ENCODE results near the gene LRP1.
"Not testable (repeated sequence)": the region's sequence is repeated elsewhere in the genome, so short reads cannot be mapped to it uniquely, and the experiment has no call there.

Gene LRP1

DNA sequence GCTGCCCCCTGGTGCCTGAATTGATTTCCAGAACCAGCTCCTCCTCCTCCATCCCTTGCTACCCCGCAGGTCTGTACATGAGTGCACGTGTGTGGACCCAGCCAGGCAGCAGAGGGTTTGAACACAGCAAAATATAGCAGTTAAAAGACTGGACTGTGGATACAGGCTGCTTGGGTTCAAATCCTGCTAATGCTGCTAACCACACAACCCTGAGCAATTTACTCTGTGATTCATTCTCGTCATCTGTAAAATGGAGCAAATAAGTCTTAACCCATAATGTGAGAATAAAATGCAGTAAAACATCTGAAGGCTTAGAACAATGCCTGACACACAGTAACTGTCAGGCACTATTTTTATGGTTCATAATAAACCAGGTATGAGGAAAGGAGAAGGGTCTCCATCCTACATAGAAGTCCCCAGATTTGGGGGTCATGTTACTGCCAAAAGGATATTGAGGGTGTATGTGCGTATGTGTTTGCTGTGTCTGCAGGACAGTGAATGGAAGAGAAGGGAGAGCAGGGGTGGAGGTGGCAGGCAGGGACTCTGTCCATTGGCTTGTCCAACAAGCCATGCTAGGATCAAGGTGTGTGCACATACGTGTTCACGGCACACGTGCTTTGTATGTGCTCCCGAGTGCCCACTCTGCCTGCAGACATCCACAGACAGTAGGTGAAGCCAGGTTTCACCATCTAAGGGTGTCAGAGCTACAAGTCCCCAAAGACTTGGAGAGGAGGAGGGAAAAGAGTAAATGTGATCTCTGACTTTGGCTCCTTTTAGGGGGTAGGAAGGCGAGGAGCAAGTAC is 15.6 kb upstream of the LRP1 start:
- no peak for FAIRE-seq
- peak; percentile 67 for DNase-seq (ENCODE audit: insufficient read length, low spot score)
- TF ChIP-seq POLR2A (IDR thresholded peaks at IDR 0.05; ENCODE audit: low read depth, low read length) = no peak

DNA sequence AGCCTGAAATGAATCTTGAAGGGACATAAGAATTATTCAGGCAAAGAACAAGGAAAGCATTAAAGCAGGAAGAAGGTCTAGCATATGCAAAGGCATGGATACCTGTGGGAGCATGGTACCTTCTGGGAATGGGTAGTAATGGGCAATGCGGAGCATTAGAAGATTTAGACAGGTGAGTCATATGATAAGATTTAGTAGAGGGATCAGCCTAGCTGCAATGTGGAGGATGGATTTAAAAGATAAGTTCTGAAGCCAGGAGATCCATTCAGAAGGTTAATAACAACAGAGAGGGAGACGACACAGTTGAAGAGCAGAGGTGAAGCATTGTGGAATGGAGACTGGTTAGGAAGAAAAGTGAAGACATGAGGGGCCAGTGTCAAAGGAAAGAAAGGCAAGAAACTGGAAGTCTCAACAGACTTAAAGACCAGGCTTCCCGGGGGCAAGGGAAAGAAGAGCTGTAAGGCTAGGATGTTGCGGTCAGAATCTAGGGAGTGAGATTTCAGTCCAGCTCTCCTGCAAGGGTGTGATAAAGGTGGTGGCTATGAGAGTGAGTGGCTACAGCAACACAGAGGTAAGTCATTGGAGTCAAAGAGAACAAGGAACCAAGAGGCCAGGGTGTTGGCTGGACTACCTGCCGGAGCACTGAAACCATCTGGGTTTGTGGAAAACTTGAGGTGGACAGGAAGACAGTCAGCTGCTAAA is 11.6 kb upstream of the LRP1 start:
- no peak for TF ChIP-seq POLR2A (IDR thresholded peaks at IDR 0.05; ENCODE audit: low read depth, low read length)
- no peak for FAIRE-seq
- no peak for DNase-seq (ENCODE audit: insufficient read length, low spot score)

DNA sequence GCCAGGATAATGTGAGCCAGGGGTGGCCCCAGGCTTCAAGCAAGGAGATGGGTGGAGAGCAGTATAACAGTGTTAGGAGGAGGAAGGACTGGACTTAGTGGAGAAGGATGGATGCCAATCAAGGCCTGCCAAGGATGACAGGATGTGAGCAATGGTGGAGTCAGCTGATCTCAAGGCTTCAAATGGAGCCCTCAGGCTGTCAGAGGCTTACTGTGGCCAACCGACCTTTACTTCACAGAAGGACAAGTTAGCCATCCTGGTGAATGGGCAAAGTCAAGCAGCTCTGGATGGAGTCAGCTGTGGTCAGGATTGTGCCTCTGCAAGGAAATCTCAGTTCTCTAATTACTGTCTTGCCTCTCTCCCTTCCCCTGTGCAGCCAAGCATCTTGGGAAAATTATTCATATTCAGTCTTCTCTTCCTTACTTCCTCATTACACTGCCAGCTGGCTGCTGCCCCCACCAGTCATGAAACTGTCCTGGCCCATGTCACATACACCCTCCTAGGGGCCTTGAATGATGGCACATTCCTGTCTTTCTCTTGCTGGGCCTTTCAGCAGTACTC is 9.5 kb upstream of the LRP1 start:
- no peak for FAIRE-seq
- DNase-seq (ENCODE audit: insufficient read length, low spot score) = no peak

DNA sequence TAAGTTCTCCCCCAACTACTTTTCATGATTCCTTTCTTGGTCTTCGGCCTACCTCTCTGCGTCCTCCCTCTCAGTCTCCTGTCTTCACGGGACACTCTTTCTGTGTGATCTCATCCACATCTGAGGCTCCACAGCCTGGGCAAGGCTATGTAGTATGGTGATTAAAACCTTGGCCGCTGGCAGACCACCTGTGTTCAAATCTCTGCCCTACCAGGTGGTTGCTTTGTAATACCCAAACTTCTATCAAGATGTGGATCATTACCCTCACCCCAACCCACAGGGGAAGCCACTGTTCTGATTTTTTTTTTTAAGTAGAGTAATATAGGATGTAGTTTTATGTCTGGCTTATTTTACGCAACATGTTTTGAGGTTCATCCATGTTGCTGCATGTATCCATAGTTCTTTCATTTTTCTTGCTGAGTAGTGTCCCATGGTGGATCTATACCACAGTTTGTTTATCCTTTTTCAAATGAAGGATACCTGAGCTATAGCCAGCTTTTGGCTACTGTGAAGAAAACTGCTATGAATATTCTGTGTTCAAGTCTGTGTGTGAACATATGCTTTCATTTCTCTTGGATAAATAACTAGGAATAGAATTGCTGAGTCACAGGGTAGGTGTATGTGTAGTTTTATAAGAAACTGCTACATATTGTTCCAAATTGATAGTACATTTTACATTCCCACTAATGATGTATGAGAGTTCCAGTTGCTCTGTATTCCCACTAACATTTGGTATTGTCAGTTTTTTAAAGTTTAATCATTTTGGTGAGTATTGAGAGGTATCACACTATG is 8.8 kb upstream of the LRP1 start:
- no peak for FAIRE-seq
- no peak for DNase-seq (ENCODE audit: insufficient read length, low spot score)
- TF ChIP-seq POLR2A (IDR thresholded peaks at IDR 0.05; ENCODE audit: low read depth, low read length) = no peak

More for the DNA sequence above, 9.5 kb upstream of the LRP1 start:
- no peak for TF ChIP-seq POLR2A (IDR thresholded peaks at IDR 0.05; ENCODE audit: low read depth, low read length)

DNA sequence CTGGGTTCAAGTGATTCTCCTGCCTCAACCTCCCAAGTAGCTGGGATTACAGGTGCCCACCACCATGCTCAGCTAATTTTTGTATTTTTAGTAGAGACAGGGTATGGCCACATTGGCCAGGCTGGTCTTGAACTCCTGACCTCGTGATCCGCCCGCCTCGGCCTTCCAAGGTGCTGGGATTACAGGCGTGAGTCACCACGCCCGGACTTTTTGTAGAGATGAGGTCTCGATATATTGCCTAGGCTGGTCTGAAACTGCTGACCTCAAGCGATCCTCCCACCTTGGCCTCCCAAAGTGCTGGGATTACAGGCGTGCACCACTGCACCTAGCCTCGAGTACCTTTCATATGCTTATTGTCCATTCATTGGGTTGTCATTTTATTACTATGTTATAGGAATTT is 7.6 kb upstream of the LRP1 start:
- not testable (repeated sequence) for DNase-seq (ENCODE audit: insufficient read length, low spot score); FAIRE-seq

DNA sequence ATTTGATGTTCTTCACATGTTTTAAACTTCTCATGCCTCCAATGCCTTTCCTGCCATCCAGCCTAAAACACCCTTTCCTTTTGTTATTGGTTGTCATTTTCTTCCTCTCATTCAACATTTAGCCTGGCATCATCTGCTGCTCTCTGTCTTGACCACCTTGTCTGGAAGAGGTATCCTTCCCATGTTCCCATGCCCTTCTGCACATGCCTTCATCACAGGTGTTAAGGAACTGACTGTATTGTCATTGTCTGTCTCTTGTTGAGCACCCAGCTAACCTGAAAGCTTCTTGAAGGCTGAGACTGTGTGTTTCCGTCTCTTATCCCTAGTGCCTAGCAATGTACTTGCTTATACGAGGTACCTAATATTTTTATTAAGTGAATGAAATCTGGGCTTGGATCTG is 4.5 kb upstream of the LRP1 start:
- DNase-seq (ENCODE audit: insufficient read length, low spot score) = no peak
- FAIRE-seq = no peak
- no peak for TF ChIP-seq POLR2A (IDR thresholded peaks at IDR 0.05; ENCODE audit: low read depth, low read length)

DNA sequence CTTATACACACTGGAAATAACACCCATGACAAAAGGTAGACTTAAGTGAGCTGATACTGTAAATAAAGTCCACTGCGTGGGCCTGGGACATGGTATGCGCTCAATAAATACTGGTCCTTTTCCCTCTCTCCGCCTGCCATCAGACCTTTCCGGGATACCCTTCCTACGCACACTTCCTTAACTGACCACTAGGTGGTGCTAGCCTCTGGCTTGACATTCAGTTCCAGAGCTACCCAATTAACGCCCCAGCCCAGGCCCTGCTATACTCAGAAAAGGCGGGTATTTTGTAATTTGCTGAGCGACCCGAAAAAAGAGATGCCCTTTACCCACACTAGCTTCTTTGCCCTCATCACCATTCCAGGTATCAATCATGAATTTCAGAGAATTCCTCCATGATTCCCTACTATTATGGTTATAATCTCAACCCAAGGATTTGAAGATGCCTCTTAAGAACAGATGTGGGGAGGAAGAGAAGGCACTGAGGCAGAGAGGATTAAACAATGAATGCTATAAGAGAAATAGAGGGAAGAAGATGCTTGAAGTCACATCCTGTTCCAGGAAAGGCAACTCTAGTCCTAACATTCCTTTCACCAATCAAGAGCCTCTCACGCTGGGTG is 3.9 kb upstream of the LRP1 start:
- no peak for TF ChIP-seq POLR2A (IDR thresholded peaks at IDR 0.05; ENCODE audit: low read depth, low read length)
- DNase-seq (ENCODE audit: insufficient read length, low spot score) (no peak), FAIRE-seq (no peak)

DNA sequence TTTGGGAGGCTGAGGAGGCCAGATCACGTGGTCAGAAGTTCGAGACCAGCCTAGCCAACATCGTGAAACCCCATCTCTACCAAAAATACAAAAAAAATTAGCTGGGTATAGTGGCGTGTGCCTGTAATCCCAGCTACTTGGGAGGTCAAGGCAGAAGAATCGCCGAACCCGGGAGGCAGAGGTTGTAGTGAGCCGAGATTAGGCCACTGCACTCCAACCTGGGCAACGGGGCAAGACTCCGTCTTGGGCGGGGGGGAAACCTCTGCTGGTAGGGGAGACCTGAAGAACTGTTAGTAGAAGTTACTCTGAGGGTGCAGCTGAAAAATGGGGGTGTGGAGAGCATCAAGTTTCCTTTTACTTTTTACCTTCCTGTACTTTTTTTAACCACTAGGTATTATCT is 2.2 kb upstream of the LRP1 start:
- no peak for FAIRE-seq
- no peak for TF ChIP-seq POLR2A (IDR thresholded peaks at IDR 0.05; ENCODE audit: low read depth, low read length)
- DNase-seq (ENCODE audit: insufficient read length, low spot score) = no peak

DNA sequence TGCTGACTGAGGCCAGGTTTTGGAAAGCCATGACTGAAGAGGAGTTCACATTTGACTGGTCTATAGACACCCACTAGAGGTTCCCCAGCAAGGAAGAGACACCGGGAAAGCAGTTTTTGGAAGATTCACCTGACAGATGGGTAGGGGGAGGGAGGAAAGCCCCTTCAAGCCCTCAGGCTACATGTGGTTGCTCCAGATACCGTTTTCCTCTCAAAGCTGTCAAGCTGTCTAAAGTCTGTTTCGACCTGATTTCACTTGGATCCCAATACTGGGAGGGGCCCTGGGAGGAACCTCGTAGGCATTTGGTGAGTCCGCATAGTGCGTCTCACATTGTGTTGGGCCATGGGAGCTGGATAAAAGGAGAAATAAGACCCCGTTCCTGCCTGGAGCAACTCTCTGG is 1.7 kb upstream of the LRP1 start:
- no peak for TF ChIP-seq POLR2A (IDR thresholded peaks at IDR 0.05; ENCODE audit: low read depth, low read length)
- FAIRE-seq (no peak), DNase-seq (ENCODE audit: insufficient read length, low spot score) (no peak)

DNA sequence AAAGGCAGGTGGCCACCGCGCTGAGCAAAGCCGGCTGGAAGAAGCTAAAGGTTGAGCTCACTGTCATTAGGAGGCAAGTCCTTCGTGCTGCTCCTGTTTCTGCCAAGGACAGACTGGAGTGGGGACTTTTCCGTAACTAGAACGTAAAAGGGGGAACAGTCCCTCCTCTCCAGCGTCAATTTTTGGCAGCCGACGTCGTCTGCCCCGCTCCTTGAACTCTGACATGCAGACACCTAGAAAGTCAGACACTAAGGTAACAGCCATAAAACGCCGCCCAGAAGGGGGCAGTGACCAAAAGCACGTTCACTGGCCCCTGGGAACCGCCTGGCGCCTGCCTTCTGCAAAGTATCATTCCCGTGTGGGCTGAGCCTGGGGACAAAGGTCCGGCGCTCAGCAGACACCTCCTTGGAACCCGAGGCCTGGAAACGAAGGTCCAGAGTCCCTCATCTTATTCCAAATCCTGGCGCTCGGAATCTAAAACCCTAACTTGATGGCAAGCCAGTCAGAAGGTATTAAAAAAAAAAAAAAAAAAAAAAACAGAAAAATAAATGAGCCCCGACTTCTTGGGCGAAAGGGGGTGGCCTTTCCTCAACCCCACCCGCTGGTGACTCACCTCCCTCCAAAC is 1.1 kb upstream of the LRP1 start:
- no peak for TF ChIP-seq POLR2A (IDR thresholded peaks at IDR 0.05; ENCODE audit: low read depth, low read length)
- DNase-seq (ENCODE audit: insufficient read length, low spot score) = no peak
- FAIRE-seq = no peak

DNA sequence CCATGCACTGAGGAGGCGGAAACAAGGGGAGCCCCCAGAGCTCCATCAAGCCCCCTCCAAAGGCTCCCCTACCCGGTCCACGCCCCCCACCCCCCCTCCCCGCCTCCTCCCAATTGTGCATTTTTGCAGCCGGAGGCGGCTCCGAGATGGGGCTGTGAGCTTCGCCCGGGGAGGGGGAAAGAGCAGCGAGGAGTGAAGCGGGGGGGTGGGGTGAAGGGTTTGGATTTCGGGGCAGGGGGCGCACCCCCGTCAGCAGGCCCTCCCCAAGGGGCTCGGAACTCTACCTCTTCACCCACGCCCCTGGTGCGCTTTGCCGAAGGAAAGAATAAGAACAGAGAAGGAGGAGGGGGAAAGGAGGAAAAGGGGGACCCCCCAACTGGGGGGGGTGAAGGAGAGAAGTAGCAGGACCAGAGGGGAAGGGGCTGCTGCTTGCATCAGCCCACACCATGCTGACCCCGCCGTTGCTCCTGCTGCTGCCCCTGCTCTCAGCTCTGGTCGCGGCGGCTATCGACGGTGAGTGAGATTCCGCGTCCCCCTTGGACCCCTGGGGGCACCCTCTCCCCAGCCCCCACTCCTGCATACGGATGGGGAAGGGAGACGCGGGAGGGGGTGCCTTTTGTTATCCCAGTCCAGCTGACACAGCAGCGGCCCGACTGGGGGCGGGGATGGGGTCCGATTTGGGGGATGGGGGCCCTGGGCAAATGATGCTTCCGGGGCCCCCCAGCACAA is 400 bp downstream of the LRP1 start:
- no peak for TF ChIP-seq POLR2A (IDR thresholded peaks at IDR 0.05; ENCODE audit: low read depth, low read length)
- FAIRE-seq (no peak), DNase-seq (ENCODE audit: insufficient read length, low spot score) (peak; percentile 44)

DNA sequence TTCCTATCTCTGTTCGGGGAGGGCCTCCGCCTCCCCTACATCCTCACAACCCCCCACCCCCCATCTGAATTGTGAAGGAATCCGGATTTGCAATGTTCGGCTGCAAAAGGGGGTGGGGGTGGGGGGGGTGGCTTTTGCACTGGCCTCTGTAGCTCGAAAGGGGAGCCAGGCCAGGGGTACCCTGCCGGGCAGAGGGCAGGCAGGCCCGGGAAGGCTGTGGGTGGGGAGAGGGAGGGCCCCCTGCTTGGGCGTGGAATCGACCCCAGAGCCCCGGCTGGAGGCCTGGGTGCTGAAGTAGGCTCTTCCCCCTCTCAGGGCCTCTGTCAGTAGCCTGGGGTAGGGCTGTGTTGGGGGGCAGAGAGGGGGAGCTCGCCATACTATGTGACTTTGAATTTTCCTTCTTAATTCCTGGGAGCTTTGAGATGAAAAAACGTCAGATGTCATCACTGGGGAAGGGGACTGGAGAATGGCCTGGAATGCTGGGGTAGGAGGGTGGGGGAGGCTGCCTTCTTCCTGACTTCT is 1.1 kb downstream of the LRP1 start:
- no peak for DNase-seq (ENCODE audit: insufficient read length, low spot score)
- FAIRE-seq = no peak
- no peak for TF ChIP-seq POLR2A (IDR thresholded peaks at IDR 0.05; ENCODE audit: low read depth, low read length)
